A673 (cell line): ENCODE data around the gene SPATC1L. TPM values are rescaled to one million over a fixed set of nuclear protein-coding genes. Genes with fewer than 3 reads are reported as not detected.

Experiments
- BruUV-seq: library from RNA; stranded (reverse); fragments of 400-500 nt; replicated peaks from 2 replicates; lab custom pipeline; 2021; lab: Mats Ljungman, UMichigan
- CTCF ChIA-PET: fragments of 300-600 bp; sonication (Branson Sonifier 250); formaldehyde crosslinking; loops from one replicate; lab custom pipeline; 2022; ENCODE audit warnings: antibody characterized with exemption; lab: Charles Lee
- POLR2A ChIA-PET: fragments of 300-600 bp; sonication (Branson Sonifier 250); formaldehyde crosslinking; loops from one replicate; lab custom pipeline; 2022; ENCODE audit warnings: antibody characterized with exemption; ENCODE audit not compliant: low non-redundant PET; lab: Charles Lee
- DNase-seq: peaks from one replicate; pipeline ENCODE4 v3.0.0-alpha.2; 2015; ENCODE audit warnings: low spot score
- H3K27ac ChIP-seq: fragments of 200-600 bp; sonication (generic); 2 replicates; pipeline ENCODE4 v1.5.1; 2016; ENCODE audit warnings: mixed run types, low read depth, mild to moderate bottlenecking, mixed read lengths, antibody characterized with exemption, low read length; ENCODE audit not compliant: poor library complexity, severe bottlenecking
- H3K27me3 ChIP-seq: fragments of 200-600 bp; sonication (generic); replicated peaks from 2 replicates; pipeline ENCODE4 v1.6.1; 2017; ENCODE audit warnings: mixed run types, low read depth, mild to moderate bottlenecking, mixed read lengths, antibody characterized with exemption, low read length; ENCODE audit not compliant: insufficient read depth, poor library complexity
- H3K36me3 ChIP-seq: fragments of 200-600 bp; sonication (generic); 2 replicates; pipeline ENCODE4 v1.6.1; 2016; ENCODE audit warnings: mixed run types, mild to moderate bottlenecking, mixed read lengths, antibody characterized with exemption, low read length; ENCODE audit not compliant: insufficient read depth, poor library complexity, severe bottlenecking
- H3K4me1 ChIP-seq: fragments of 200-600 bp; sonication (generic); 2 replicates; pipeline ENCODE4 v1.6.1; 2017; ENCODE audit warnings: mixed run types, mild to moderate bottlenecking, mixed read lengths, antibody characterized with exemption, low read length; ENCODE audit not compliant: insufficient read depth, poor library complexity, severe bottlenecking
- H3K4me3 ChIP-seq: fragments of 200-600 bp; sonication (generic); 2 replicates; pipeline ENCODE4 v1.5.1; 2016; ENCODE audit warnings: low read depth, mixed run types, mild to moderate bottlenecking, mixed read lengths, low read length; ENCODE audit not compliant: poor library complexity, severe bottlenecking
- H3K9me3 ChIP-seq: fragments of 200-600 bp; sonication (generic); 2 replicates; pipeline ENCODE4 v1.6.1; 2016; ENCODE audit warnings: mixed run types, low read depth, mild to moderate bottlenecking, mixed read lengths, antibody characterized with exemption, low read length; ENCODE audit not compliant: poor library complexity, severe bottlenecking
- CTCF ChIP-seq: fragments of 300-800, 200-600 bp; sonication (generic); conservative IDR thresholded peaks from 2 replicates; pipeline ENCODE4 v1.5.1; 2017; ENCODE audit warnings: low read depth, mild to moderate bottlenecking, antibody characterized with exemption, low read length, moderate library complexity, mixed read lengths
- EZH2 ChIP-seq: fragments of 200-600 bp; sonication (generic); IDR thresholded peaks from 2 replicates; pipeline ENCODE4 v1.6.1; 2017; ENCODE audit warnings: borderline replicate concordance, low read depth, mild to moderate bottlenecking, mixed read lengths, antibody characterized with exemption, low read length; ENCODE audit not compliant: poor library complexity, severe bottlenecking
- intact Hi-C: fragments of 100-400 bp; cut with micrococcal nuclease; formaldehyde crosslinking; loops from one replicate; pipeline ENCODE4 v1.10.0; 2022; ENCODE audit not compliant: unreplicated experiment
- total RNA-seq: library from RNA; stranded (reverse); gene quantifications from 2 replicates; pipeline ENCODE4 v1.2.3, GENCODE V29; 2021

Gene SPATC1L
- total RNA-seq, 1 experiment from 2014 or later, result 30.9 TPM

- Histone ChIP-seq H3K27me3 (no peaks in the 10 kb centered on the region), H3K27ac (no peak overlapping the region), H3K4me3 (no peak overlapping the region), H3K4me1 (no peaks in the 10 kb centered on the region), H3K9me3 (no peaks in the 10 kb centered on the region), H3K36me3 (peaks cover 29% of the 10 kb centered on the region)
- peak; percentile 54 for DNase-seq
- intact Hi-C loops, result no loop called here
- TF ChIP-seq CTCF (no peak), EZH2 (no peak)
- no TSS peak for BruUV-seq
- CTCF ChIA-PET, result no interaction called here
- POLR2A ChIA-PET, result no interaction called here
Observed at GRCh38 chr21:46188226-46189212, 4.3 kb upstream of the SPATC1L start.

GRCh38 chr21:46187814-46188213, 3.6 kb upstream of the SPATC1L start:
- H3K4me3 ChIP-seq, result no peak overlapping the region
- intact Hi-C loops, result no loop called here
- no peak for DNase-seq
- no peak overlapping the region for H3K27ac ChIP-seq
- ChIA-PET CTCF (no interaction called here), POLR2A (no interaction called here)
- no TSS peak for BruUV-seq
- H3K27me3 ChIP-seq, result no peaks in the 10 kb centered on the region
- H3K36me3 ChIP-seq, result peaks cover 28% of the 10 kb centered on the region
- TF ChIP-seq CTCF, result no peak
- peaks cover 4% of the 10 kb centered on the region for H3K4me1 ChIP-seq
- H3K9me3 ChIP-seq, result no peaks in the 10 kb centered on the region

- TF ChIP-seq CTCF (no peak), EZH2 (no peak)
- DNase-seq, result no peak
- intact Hi-C loops, result no loop called here
- H3K4me1 ChIP-seq, result peaks cover 4% of the 10 kb centered on the region
- no peak overlapping the region for H3K27ac ChIP-seq
- BruUV-seq, result no TSS peak
- H3K9me3 ChIP-seq, result no peaks in the 10 kb centered on the region
- H3K4me3 ChIP-seq, result no peak overlapping the region
- peaks cover 26% of the 10 kb centered on the region for H3K36me3 ChIP-seq
- ChIA-PET CTCF (no interaction called here), POLR2A (no interaction called here)
- H3K27me3 ChIP-seq, result no peaks in the 10 kb centered on the region
Observed at GRCh38 chr21:46187261-46187660, 3.0 kb upstream of the SPATC1L start.
